Activated gamma-delta T cell treated with Interleukin-2 at 50 U/mL for 16 hours (primary cell): ENCODE results near the gene ARHGAP6.

Source experiments
- DNase-seq: peaks from one replicate; pipeline ENCODE4 v3.0.0-alpha.2; 2020

Gene ARHGAP6

DNA sequence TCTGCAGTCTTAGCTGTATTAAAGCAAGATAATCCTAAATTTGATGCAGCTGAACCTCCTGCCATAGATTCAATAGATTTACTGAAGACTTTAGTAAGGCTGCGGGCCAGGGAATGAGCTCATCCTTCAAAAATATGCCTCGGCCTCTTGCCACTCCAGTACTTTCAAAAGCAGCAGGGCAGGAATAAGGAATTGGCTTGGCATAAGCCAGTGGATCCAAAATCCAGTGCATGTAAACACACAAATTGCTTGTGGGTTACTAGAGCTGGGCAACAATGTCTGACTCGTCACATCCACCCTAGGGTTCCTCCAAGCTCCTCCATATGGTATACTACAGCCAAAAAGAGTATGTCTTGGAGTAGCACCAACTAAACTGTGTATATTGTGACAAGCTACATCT lies 207.6 kb downstream of the ARHGAP6 start:
- no peak for DNase-seq

- no peak for DNase-seq
Measured at GRCh38 chrX:11451151-11451550, 214.6 kb downstream of the ARHGAP6 start.

DNA sequence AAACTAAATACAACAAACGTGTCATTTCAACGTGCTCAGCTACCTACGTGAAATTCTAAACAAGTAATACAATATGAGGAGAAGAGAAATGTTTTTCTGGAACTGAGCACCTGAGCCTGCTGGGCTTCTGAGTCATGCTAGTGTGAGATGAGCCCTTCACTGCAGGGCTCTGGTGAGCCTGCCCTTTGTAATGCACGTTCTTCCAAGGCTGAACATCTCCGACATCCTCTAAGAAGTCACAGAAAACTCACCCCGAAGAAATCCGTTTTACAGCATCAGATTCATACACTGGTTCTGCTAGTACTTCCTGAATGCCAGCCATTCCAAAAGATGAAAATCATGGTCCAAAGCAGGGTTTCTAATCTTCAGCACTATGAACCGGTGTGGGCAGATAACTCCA lies 215.4 kb downstream of the ARHGAP6 start:
- DNase-seq, result no peak

GRCh38 chrX:11449613-11450012 lies 216.1 kb downstream of the ARHGAP6 start:
- DNase-seq, result no peak

DNA sequence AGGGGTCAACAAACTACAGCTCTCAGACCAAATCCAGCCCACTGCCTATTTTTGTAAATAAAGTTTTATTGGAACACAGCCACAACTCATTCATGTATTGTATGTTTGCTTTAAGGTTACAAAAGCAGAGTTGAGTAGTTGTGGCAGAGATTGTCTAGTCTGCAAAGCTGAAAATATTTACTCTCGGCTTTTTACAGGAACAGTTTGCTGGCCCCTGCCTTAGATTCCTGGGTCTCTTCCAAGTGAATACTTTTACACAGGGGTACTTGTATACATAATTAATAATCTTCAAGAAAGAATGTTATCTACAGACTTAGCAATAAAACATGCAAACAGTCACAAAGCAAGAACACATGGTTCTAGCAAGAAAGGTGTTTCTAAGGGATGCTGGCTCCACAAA lies 218.3 kb downstream of the ARHGAP6 start:
- DNase-seq, result no peak

GRCh38 chrX:11446949-11447348 lies 218.8 kb downstream of the ARHGAP6 start:
- no peak for DNase-seq

- DNase-seq, result no peak
Measured at GRCh38 chrX:11446336-11446735, 219.4 kb downstream of the ARHGAP6 start.

DNA sequence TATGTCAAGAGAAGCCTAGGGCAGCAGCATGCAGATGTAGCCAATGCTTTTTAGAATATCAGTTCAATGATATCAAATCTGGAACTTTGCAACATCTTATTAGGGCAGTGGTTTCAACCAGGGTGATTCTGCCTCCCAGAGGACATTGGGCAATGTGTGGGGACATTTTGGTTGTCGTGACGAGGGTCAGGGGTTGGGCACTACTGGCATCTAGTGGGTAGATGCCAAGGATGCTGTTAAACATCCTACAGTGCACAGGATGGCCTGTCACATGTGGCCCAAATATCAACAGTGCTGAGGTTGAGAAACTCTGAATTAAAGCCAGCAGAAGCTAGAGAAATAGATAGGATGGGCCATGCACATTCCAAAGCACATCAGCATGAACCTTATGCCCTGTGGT lies 220.2 kb downstream of the ARHGAP6 start:
- DNase-seq, result no peak

DNA sequence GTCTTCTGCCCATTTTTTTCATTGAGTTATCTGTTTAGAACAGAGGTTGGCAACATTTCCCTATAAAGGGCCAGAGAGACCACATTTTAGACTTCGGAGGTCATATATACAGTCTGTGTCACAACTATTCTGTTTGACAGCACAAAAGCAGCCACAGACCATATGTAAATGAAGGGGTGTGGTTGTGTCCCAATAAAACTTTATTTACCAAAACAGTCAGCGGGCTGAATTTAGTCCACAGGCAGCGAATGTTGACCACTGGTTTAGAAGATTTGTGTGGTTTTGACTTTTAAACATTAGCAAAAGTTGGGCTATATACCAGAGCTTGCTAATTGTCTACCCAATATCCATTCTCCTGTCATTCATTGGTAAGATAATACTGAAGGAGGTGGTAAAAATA lies 221.7 kb downstream of the ARHGAP6 start:
- no peak for DNase-seq

DNA sequence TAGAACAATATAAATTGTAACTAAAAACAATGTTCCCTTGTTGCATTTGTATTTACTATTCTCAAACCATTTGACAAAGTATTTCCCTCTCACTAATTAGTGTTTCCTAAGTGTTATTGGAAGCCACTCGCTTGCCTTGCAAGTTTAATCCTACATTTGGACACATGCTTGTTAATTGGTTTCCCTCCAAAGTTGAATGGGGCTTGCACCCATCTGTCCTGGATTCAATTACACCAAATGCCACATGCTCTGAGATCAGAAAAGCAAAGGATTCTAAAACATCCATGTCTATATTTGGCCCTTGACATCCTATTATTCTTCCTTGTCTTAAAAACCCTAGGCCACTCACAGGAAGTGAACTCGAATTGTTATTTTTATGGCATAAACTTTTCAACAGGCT lies 225.9 kb downstream of the ARHGAP6 start:
- no peak for DNase-seq

GRCh38 chrX:11438767-11439166 lies 227.0 kb downstream of the ARHGAP6 start:
- DNase-seq, result no peak

- DNase-seq, result no peak
Measured at GRCh38 chrX:11438380-11438723, 227.4 kb downstream of the ARHGAP6 start.

DNA sequence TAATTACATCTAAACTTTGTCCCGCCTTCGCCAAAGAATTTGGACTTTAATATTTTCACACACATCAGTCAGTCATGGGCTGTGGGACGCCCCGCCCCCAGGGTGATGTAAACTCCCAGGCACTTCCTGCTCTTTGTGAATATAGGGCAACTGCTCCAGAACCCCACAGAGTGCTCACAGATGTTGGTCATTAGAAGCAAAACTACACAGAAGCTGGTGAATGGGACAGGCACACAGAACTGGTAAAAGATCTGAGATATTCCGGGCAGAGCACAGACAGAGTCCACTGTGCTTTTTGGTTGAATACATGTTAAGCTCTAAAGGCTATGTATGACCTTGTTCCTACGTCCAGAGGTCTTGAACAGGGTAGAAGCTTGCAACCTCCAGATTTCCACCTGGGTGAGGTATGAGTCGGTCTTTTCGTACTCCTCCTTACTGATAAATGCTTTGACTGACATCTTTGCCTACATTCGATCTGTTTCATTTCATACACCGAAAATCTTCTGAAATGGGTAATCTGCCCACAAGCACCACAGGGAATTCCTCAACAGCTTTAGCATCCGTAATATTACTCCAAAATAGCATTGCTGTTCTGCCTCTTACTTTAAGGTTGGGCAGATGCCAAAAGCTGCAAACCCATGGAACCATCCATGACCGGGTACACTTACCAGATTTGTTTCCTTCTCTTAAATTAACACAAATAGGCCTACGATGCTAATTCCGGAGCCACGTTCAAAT lies 227.9 kb downstream of the ARHGAP6 start:
- no peak for DNase-seq

DNA sequence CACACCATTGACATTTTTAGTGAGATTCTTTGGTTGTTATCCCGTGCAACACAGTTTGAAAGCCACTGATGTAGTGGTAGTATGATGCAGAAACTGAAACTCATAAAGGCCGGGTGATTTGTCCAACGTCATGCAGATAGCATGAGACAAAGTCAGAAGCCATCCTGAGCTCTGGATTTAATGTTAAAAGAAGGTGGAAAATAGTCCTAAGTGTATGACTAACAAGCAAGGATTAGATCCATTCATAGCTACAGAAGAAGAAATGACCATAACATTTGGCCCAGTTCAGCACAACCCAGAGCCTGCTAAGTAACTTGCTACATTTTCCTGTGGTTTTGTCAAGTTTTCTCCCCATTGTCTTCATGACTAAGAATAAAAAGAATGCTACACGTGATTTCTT lies 230.2 kb downstream of the ARHGAP6 start:
- DNase-seq, result no peak

DNA sequence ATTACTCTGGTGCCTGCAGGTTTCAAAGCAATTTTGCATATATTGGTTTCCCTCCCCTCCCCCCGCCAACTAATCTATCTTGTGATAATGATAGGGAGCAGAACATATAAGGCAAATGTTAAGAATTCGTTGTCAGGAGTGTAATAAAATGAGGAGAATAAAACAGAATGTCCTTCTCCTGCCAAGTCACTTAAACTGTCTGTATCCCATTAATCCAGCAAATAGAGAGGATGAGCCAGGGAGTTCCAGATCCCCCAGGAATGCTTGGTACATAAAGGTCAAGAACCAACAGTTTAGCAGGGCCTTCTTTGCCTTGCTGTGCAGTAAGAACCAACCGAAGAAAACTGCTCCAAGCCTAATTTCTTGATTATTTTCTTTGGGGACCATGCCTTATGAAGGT lies 231.1 kb downstream of the ARHGAP6 start:
- DNase-seq, result no peak

- no peak for DNase-seq
Measured at GRCh38 chrX:11431786-11432185, 233.9 kb downstream of the ARHGAP6 start.

DNA sequence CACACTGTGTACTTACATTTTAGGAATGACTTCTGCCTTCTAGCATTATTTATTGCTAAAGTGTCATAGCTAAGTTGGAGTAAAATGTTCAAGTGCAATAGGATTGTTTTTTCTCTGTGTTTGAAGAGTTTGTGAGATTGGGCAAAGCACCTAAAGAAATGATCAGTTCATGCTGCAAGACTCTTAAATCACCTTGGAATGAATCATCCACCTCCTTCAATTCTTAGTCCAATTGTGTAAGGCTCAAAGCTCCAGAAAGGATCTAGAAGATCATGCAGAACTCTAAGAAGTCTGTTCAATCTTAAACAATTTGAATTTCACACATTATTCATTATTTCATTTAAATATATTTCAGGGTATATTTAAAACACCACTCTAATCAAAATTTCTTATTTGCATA lies 235.4 kb downstream of the ARHGAP6 start:
- DNase-seq, result no peak

DNA sequence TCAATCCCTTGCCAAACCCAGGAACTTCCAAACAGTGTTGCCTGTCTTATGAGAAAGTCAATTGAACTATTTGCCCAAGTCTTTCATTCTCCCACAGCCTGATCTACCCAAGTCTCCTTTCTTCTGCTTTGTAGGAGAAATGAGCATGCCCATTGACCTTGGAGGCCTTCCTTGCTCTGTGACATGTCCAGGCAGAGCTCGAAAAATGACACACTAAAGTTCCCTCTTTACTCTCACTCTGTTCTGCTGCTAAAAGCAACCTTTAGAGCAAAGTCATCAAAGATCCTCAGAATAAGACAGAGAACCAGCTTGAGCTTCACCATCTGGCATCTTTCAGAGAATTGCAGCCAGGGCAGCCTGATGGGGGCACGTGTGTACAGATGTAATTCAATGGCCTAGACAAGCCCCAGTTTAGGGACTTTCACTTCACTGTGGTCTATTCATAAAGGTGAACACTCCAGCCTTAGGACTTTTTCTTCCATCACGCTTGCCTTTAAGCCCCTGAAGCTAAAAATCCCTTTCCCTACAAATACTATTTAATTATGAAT lies 236.1 kb downstream of the ARHGAP6 start:
- DNase-seq, result no peak

DNA sequence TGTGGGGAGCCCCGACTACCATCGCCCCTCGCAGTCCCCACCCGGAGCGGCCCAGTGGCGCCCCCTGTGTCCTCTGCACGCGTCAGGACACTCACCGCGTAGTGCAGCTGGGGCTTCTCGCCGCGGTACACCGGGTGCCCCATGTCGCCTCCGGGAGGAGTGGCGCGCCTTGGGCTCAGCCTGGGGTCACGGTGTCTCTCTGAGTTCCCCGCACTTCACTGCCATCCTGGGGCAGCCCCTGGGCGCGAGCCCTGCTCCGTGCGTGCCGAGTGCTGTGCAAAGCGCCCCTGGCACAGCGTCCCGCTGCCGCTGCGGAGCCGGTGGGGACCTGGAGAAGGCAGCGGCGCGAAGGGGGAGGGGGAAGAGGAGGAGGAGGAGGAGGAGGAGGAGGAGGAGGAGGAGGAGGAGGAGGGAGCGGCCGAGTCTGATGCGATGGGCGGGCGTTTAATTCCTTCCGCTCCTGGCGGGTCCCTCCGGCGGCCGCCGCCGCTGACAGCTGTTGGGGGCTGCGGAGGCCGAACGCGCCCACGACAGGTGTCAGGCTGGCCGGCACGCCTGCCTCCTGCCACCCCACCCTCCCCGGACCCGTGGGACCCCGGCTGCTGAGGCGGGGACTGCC lies 238.2 kb downstream of the ARHGAP6 start:
- DNase-seq, result no peak

GRCh38 chrX:11426712-11427452 lies 238.8 kb downstream of the ARHGAP6 start:
- no peak for DNase-seq

GRCh38 chrX:11424903-11425674 lies 240.6 kb downstream of the ARHGAP6 start:
- DNase-seq, result no peak

- no peak for DNase-seq
Measured at GRCh38 chrX:11423949-11424348, 241.8 kb downstream of the ARHGAP6 start.

GRCh38 chrX:11423362-11423818 lies 242.3 kb downstream of the ARHGAP6 start:
- DNase-seq, result no peak
